B cell (primary cell): ENCODE data around the gene HHEX. TPM values are rescaled to one million over a fixed set of nuclear protein-coding genes. Genes with fewer than 3 reads are reported as not detected.

Source experiments
- ATAC-seq: fragments of 200-7000 bp; cut with Tn5 transposase; one replicate; pipeline ENCODE4 v1.10.0; 2021; ENCODE audit warnings: low read depth, mild to moderate bottlenecking, moderate number of reproducible peaks, moderate library complexity
- CTCF ChIA-PET: fragments of 350-600 bp; sonication (Branson Sonifier 250); formaldehyde crosslinking; loops from one replicate; lab custom pipeline; 2021; ENCODE audit warnings: antibody characterized with exemption, inconsistent platforms; lab: Charles Lee
- POLR2A ChIA-PET: fragments of 350-600 bp; sonication (Branson Sonifier 250); formaldehyde crosslinking; loops from one replicate; lab custom pipeline; 2021; ENCODE audit warnings: antibody characterized with exemption; lab: Charles Lee
- DNase-seq: peaks from one replicate; pipeline ENCODE4 v3.0.0; 2013
- H2AFZ ChIP-seq: 2 replicates; pipeline ENCODE4 v1.6.1; 2012; ENCODE audit warnings: mild to moderate bottlenecking, low read depth, low read length; ENCODE audit not compliant: insufficient read depth, poor library complexity, severe bottlenecking
- H3K27ac ChIP-seq, 2 donors: 1 replicate in 1 of 2; 2 replicates in 1 of 2; pipeline ENCODE4 v1.5.1; 2012 to 2013; ENCODE audit warnings: low read length in 2 of 2, mild to moderate bottlenecking in 2 of 2, moderate library complexity in 1 of 2
- H3K27me3 ChIP-seq, 4 experiments: fragments of 200-600 bp in 1 of 4; sonication (generic) in 1 of 4; replicated peaks in 1 of 4; 1 replicate in 2 of 4; 2 replicates in 2 of 4; pipeline versions ENCODE4 v1.6.1 to v1.7.0; 2013 to 2016; ENCODE audit warnings: low read length in 3 of 4, mild to moderate bottlenecking in 2 of 4, mixed read lengths in 1 of 4, moderate library complexity in 1 of 4; ENCODE audit not compliant: insufficient read depth in 4 of 4, control insufficient read depth in 3 of 4; ENCODE audit errors: control extremely low read depth in 1 of 4
- H3K36me3 ChIP-seq, 2 experiments: replicated peaks in 1 of 2; 1 replicate in 1 of 2; 2 replicates in 1 of 2; pipeline versions ENCODE4 v1.6.1 to v1.7.1; 2013; ENCODE audit warnings: low read length in 1 of 2; ENCODE audit not compliant: insufficient read depth in 2 of 2, control insufficient read depth in 1 of 2; ENCODE audit errors: control extremely low read depth in 1 of 2, extremely low read depth in 1 of 2
- H3K4me1 ChIP-seq, 2 donors: fragments of 200-600 bp in 1 of 2; sonication (generic) in 1 of 2; 1 replicate in 1 of 2; 2 replicates in 1 of 2; pipeline versions ENCODE4 v1.5.1 to v1.6.1; 2013 to 2017; ENCODE audit warnings: low read length in 2 of 2; ENCODE audit not compliant: control insufficient read depth in 2 of 2, insufficient read depth in 2 of 2
- H3K4me2 ChIP-seq: replicated peaks from 2 replicates; pipeline ENCODE3; 2012; ENCODE audit warnings: mild to moderate bottlenecking, low read depth, low read length; ENCODE audit not compliant: poor library complexity, severe bottlenecking
- H3K4me3 ChIP-seq, 5 experiments: fragments of 200-600 bp in 1 of 5; sonication (generic) in 1 of 5; 1 replicate in 3 of 5; 2 replicates in 2 of 5; pipeline versions ENCODE4 v1.5.1 to v1.7.0; 2011 to 2016; ENCODE audit warnings: low read length in 4 of 5, mild to moderate bottlenecking in 4 of 5, low read depth in 2 of 5, control low read depth in 1 of 5, moderate library complexity in 1 of 5; ENCODE audit not compliant: insufficient read depth in 1 of 5; ENCODE audit errors: control extremely low read depth in 1 of 5, extremely low read depth in 1 of 5
- H3K79me2 ChIP-seq: fragments of 200-600 bp; sonication (generic); one replicate; pipeline ENCODE4 v1.6.0; 2016; ENCODE audit warnings: low read length; ENCODE audit not compliant: control insufficient read depth, insufficient read depth
- H3K9ac ChIP-seq: fragments of 200-600 bp; sonication (generic); 2 replicates; pipeline ENCODE4 v1.6.1; 2017; ENCODE audit warnings: mild to moderate bottlenecking, low read length, moderate library complexity
- H3K9me3 ChIP-seq, 3 donors: one replicate each; pipeline versions ENCODE4 v1.6.1 to v1.7.1; 2013; ENCODE audit warnings: low read length in 2 of 3; ENCODE audit not compliant: control insufficient read depth in 2 of 3, insufficient read depth in 1 of 3; ENCODE audit errors: control extremely low read depth in 1 of 3
- H4K20me1 ChIP-seq: 2 replicates; pipeline ENCODE4 v1.6.0; 2012; ENCODE audit warnings: mild to moderate bottlenecking, low read length; ENCODE audit not compliant: insufficient read depth, control insufficient read depth, poor library complexity, severe bottlenecking
- H3K27ac Mint-ChIP-seq: one replicate; pipeline ENCODE4 v1.8.0; 2021; ENCODE audit warnings: mixed read lengths
- H3K27me3 Mint-ChIP-seq: one replicate; pipeline ENCODE4 v1.8.0; 2021; ENCODE audit warnings: mixed read lengths
- H3K4me1 Mint-ChIP-seq: one replicate; pipeline ENCODE4 v1.8.0; 2021; ENCODE audit warnings: mixed read lengths
- H3K4me3 Mint-ChIP-seq: one replicate; pipeline ENCODE4 v1.8.0; 2021; ENCODE audit warnings: mixed read lengths
- H3K9me3 Mint-ChIP-seq: one replicate; pipeline ENCODE4 v1.8.0; 2022; ENCODE audit warnings: mixed read lengths; ENCODE audit not compliant: insufficient read depth
- EZH2 ChIP-seq: IDR thresholded peaks from 2 replicates; pipeline ENCODE4 v1.6.1; 2012; ENCODE audit warnings: borderline replicate concordance, low read depth, mild to moderate bottlenecking, moderate library complexity, low read length; ENCODE audit not compliant: insufficient read depth, poor library complexity, severe bottlenecking
- WGBS: methylation state at CpG from one replicate; pipeline ENCODE4 v1.1.5; 2013; ENCODE audit warnings: missing lambda C conversion rate; ENCODE audit not compliant: insufficient coverage; 5-methylcytosine and 5-hydroxymethylcytosine counted together
- intact Hi-C: fragments of 100-400 bp; cut with micrococcal nuclease; formaldehyde crosslinking; loops from one replicate; pipeline ENCODE4 v1.10.0; 2022
- polyA plus RNA-seq: library from polyadenylated mRNA; depleted of rRNA; stranded (reverse); fragments of >200 nt; gene quantifications from 2 replicates; pipeline ENCODE4 v1.2.3, GENCODE V29; 2012
- total RNA-seq, 2 donors: library from RNA; stranded (reverse); fragments of 120-200 nt in 1 of 2; gene quantifications; 1 replicate in 1 of 2; 2 replicates in 1 of 2; pipeline versions ENCODE4 v1.2.3 to v1.2.4, GENCODE V29; 2013 to 2022
- TF ChIP-seq, protein P1 (sequence below): fragments of 200-600 bp; IDR thresholded peaks from one replicate; pipeline ENCODE4 v1.8.0; 2022; ENCODE audit warnings: antibody characterized with exemption, mild to moderate bottlenecking

Gene HHEX
- total and polyA plus RNA-seq, 2 donors (not counting 1 experiment from before 2014, with no cell fraction given), result 96.9 to 149 TPM

DNA sequence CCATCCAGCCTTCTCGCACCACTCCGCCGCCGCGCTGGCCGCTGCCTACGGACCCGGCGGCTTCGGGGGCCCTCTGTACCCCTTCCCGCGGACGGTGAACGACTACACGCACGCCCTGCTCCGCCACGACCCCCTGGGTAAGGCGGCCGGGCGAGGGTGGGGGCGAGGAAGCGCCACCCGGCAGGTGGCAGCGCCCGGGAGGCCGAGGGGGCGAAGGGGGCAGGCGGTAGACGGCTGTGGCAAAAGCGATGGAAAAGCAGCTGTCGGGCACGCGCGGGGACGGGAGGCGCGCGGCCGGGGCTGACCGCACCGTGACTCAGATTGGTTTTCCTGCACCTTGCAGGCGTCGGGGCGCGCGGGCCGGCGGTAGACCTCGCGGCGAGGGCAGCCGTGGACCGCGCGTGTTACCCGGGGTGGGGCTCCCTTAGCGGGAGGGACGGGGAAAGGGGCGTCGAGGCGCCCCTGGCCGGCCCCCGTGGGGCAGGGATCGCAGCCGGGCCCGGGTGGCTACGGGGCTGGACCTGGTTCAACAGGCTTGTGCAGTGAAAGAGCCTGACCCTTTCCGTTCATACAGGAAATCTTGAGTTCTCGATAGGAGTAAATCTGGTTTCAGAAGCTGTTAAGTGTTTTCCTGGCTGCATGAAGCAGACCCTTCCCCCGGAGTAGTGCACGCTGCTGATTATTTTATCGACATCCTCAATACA, 608 bp downstream of the HHEX start:
- H3K27ac ChIP-seq, result peak overlapping the region; percentile 89 to 90
- WGBS, result under 1% methylated on average over 70 of the region's 73 CpGs
- peaks cover 16 to 36% of the 10 kb centered on the region in 2 experiments for H3K36me3 ChIP-seq
- intact Hi-C loops, result loop anchor here (1.0 to 5.0 kb wide), 3 partner anchors 99 to 398 kb away; partner anchors contain the start of genes CPEB3, EXOC6 and MARCHF5
- H2AFZ ChIP-seq, result peak overlapping the region; percentile 83
- no peaks in the 10 kb centered on the region for H3K27me3 Mint-ChIP-seq
- ChIA-PET POLR2A (interaction anchor here (0.6 to 5.3 kb wide), 19 partner anchors 10 to 158 kb away, joined by 3 to 77 read pairs (median 9); partner anchors contain the start of genes EXOC6, IDE and KIF11), CTCF (interaction anchor here (0.8 to 8.1 kb wide), 24 partner anchors 9 to 190 kb away, joined by 3 to 73 read pairs (median 5); partner anchors contain the start of gene EXOC6)
- H4K20me1 ChIP-seq, result peaks cover 4% of the 10 kb centered on the region
- peaks cover 65% of the 10 kb centered on the region for H3K79me2 ChIP-seq
- peak overlapping the region; percentile 98 for H3K27ac Mint-ChIP-seq
- no peak for TF ChIP-seq EZH2
- TF ChIP-seq, protein P1, sequence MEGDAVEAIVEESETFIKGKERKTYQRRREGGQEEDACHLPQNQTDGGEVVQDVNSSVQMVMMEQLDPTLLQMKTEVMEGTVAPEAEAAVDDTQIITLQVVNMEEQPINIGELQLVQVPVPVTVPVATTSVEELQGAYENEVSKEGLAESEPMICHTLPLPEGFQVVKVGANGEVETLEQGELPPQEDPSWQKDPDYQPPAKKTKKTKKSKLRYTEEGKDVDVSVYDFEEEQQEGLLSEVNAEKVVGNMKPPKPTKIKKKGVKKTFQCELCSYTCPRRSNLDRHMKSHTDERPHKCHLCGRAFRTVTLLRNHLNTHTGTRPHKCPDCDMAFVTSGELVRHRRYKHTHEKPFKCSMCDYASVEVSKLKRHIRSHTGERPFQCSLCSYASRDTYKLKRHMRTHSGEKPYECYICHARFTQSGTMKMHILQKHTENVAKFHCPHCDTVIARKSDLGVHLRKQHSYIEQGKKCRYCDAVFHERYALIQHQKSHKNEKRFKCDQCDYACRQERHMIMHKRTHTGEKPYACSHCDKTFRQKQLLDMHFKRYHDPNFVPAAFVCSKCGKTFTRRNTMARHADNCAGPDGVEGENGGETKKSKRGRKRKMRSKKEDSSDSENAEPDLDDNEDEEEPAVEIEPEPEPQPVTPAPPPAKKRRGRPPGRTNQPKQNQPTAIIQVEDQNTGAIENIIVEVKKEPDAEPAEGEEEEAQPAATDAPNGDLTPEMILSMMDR, result no peak
- H3K9me3 ChIP-seq, result peaks cover 0 to 7% (median 0%) of the 10 kb centered on the region in 3 donors
- peak; percentile 18 for ATAC-seq
- H3K27me3 ChIP-seq, result no peaks in the 10 kb centered on the region
- H3K9ac ChIP-seq, result peak overlapping the region; percentile 87
- peaks cover 7% of the 10 kb centered on the region for H3K9me3 Mint-ChIP-seq
- H3K4me3 ChIP-seq, result peak overlapping the region; percentile 82 to 95 (median 87)
- peaks cover 28 to 32% of the 10 kb centered on the region in 2 donors for H3K4me1 ChIP-seq
- peak overlapping the region; percentile 96 for H3K4me3 Mint-ChIP-seq
- H3K4me2 ChIP-seq, result peak overlapping the region; percentile 94
- peak; percentile 83 for DNase-seq
- H3K4me1 Mint-ChIP-seq, result peaks cover 54% of the 10 kb centered on the region
